OCI-LY1 (cell line): ENCODE measurements around the gene LNPEP.

Experiments
- H2AFZ ChIP-seq: fragments of 200-600 bp; sonication (generic), shearing (Covaris generic); 2 replicates; pipeline ENCODE4 v1.6.0; 2014; ENCODE audit warnings: antibody characterized with exemption, mild to moderate bottlenecking, low read length
- H3F3A ChIP-seq: fragments of 200-600 bp; sonication (generic), shearing (Covaris generic); 2 replicates; pipeline ENCODE4 v1.6.0; 2014; ENCODE audit warnings: mild to moderate bottlenecking, antibody characterized with exemption, low read length, moderate library complexity; ENCODE audit not compliant: insufficient read depth
- H3K27ac ChIP-seq: fragments of 200-600 bp; sonication (generic); 2 replicates; pipeline ENCODE4 v1.5.1; 2014; ENCODE audit warnings: low read length, mixed run types, mild to moderate bottlenecking, low read depth; ENCODE audit not compliant: poor library complexity, severe bottlenecking
- H3K27me3 ChIP-seq: fragments of 200-600 bp; sonication (generic); 2 replicates; pipeline ENCODE4 v1.6.0; 2014; ENCODE audit warnings: antibody characterized with exemption, mild to moderate bottlenecking, low read length, moderate library complexity; ENCODE audit not compliant: insufficient read depth
- H3K36me3 ChIP-seq: fragments of 200-600 bp; sonication (generic); 2 replicates; pipeline ENCODE4 v1.6.1; 2014; ENCODE audit warnings: mild to moderate bottlenecking, antibody characterized with exemption, low read length, moderate library complexity, mixed read lengths; ENCODE audit not compliant: insufficient read depth
- H3K4me1 ChIP-seq: fragments of 200-600 bp; sonication (generic); 2 replicates; pipeline ENCODE4 v1.5.1; 2014; ENCODE audit warnings: mild to moderate bottlenecking, low read length, moderate library complexity; ENCODE audit not compliant: insufficient read depth, severe bottlenecking
- H3K4me2 ChIP-seq: fragments of 200-600 bp; sonication (generic), shearing (Covaris generic); 2 replicates; pipeline ENCODE4 v1.6.1; 2014; ENCODE audit warnings: low read length
- H3K4me3 ChIP-seq: fragments of 200-600 bp; sonication (generic); 2 replicates; pipeline ENCODE4 v1.5.1; 2014; ENCODE audit warnings: low read length, low read depth, mild to moderate bottlenecking, mixed read lengths; ENCODE audit not compliant: poor library complexity, severe bottlenecking
- H3K79me2 ChIP-seq: fragments of 200-600 bp; shearing (Covaris generic); 2 replicates; pipeline ENCODE4 v1.6.1; 2016; ENCODE audit warnings: mixed run types, low read length, mixed read lengths; ENCODE audit not compliant: insufficient read depth
- H3K9ac ChIP-seq: fragments of 200-600 bp; sonication (generic), shearing (Covaris generic); 2 replicates; pipeline ENCODE4 v1.6.1; 2014; ENCODE audit warnings: mild to moderate bottlenecking, low read length, mixed read lengths
- H3K9me2 ChIP-seq: fragments of 200-600 bp; sonication (generic), shearing (Covaris generic); 2 replicates; pipeline ENCODE4 v1.6.1; 2014; ENCODE audit warnings: low read depth, mild to moderate bottlenecking, low read length, mixed read lengths
- H3K9me3 ChIP-seq: fragments of 200-600 bp; shearing (Covaris generic); 2 replicates; pipeline ENCODE4 v1.6.1; 2014; ENCODE audit warnings: low read length, mixed read lengths
- H4K20me1 ChIP-seq: fragments of 200-600 bp; sonication (generic), shearing (Covaris generic); 2 replicates; pipeline ENCODE4 v1.6.0; 2016; ENCODE audit warnings: mild to moderate bottlenecking, low read length; ENCODE audit not compliant: insufficient read depth
- EZH2 ChIP-seq: fragments of 200-600 bp; sonication (generic), shearing (Covaris generic); IDR thresholded peaks from 2 replicates; pipeline ENCODE4 v1.8.0; 2017; ENCODE audit warnings: borderline replicate concordance, mixed run types, mild to moderate bottlenecking, antibody characterized with exemption, low read length, moderate library complexity, mixed read lengths
- TF ChIP-seq, protein P1 (sequence below): fragments of 200-600 bp; sonication (generic), shearing (Covaris generic); IDR thresholded peaks from 2 replicates; pipeline ENCODE4 v1.5.1; 2017; ENCODE audit warnings: mild to moderate bottlenecking, antibody characterized with exemption, low read length, moderate library complexity, mixed read lengths

The LNPEP gene

DNA sequence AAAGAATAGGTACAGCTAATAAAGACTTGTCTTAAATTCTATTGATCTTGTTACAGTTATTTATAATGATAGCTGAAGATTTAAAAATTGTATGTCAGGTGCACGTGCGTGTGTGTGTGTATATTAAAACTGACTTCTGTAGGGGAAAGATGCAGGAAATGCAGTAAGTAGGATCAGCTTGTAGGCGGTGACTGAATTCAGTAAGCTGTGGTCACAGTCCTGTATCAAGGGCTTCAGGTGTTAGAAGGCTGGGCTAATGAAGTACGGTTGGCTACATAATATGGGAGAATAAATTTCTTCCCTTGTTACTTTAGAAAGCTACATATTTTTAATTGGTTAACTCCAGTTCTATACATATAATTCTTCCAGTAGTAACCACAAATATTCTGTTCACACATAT is 54.2 kb downstream of the LNPEP start:
- TF ChIP-seq, protein P1, sequence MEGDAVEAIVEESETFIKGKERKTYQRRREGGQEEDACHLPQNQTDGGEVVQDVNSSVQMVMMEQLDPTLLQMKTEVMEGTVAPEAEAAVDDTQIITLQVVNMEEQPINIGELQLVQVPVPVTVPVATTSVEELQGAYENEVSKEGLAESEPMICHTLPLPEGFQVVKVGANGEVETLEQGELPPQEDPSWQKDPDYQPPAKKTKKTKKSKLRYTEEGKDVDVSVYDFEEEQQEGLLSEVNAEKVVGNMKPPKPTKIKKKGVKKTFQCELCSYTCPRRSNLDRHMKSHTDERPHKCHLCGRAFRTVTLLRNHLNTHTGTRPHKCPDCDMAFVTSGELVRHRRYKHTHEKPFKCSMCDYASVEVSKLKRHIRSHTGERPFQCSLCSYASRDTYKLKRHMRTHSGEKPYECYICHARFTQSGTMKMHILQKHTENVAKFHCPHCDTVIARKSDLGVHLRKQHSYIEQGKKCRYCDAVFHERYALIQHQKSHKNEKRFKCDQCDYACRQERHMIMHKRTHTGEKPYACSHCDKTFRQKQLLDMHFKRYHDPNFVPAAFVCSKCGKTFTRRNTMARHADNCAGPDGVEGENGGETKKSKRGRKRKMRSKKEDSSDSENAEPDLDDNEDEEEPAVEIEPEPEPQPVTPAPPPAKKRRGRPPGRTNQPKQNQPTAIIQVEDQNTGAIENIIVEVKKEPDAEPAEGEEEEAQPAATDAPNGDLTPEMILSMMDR: no peak
- no peak for TF ChIP-seq EZH2

DNA sequence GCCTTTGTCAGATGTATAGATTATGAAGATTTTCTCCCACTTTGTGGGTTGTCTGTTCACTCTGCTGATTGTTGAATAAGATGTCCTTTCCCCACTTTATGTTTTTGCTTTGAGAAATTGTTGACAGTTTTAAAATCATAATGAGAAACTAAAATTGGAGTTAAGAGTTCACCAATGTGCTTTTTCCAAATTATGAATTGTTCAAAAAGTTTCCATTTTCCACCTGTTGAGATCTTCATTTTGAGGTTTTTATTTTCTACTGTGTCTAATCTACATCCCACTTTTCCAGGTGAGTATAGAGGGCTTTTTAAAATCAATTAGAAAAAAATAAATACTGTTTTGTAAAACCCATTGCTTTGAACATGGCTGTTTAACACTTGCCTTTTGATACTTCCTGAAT is 55.8 kb downstream of the LNPEP start:
- Histone ChIP-seq H4K20me1 (no peaks in the 10 kb centered on the region), H3K4me3 (no peak overlapping the region), H3K27ac (no peak overlapping the region), H2AFZ (no peak overlapping the region), H3K9ac (no peak overlapping the region), H3K9me3 (no peaks in the 10 kb centered on the region), H3K27me3 (no peaks in the 10 kb centered on the region), H3K4me1 (no peaks in the 10 kb centered on the region), H3K9me2 (no peaks in the 10 kb centered on the region), H3K36me3 (peaks cover 93% of the 10 kb centered on the region), H3K79me2 (peaks cover 4% of the 10 kb centered on the region; the same call in 1 of the 2 replicates), H3K4me2 (no peak overlapping the region), H3F3A (0 out of 2 replicates have a peak, but pooled peaks cover under 1% of the 10 kb centered on the region)
- TF ChIP-seq EZH2: no peak
- TF ChIP-seq, protein P1: no peak

More for the DNA sequence above, 54.2 kb downstream of the LNPEP start:
- Histone ChIP-seq H3K36me3 (peaks cover 95% of the 10 kb centered on the region), H3K79me2 (peaks cover 4% of the 10 kb centered on the region; the same call in 1 of the 2 replicates), H2AFZ (no peak overlapping the region), H3K9me3 (no peaks in the 10 kb centered on the region), H4K20me1 (no peaks in the 10 kb centered on the region), H3K9me2 (no peaks in the 10 kb centered on the region), H3K27me3 (no peaks in the 10 kb centered on the region), H3F3A (0 out of 2 replicates have a peak, but pooled peaks cover 6% of the 10 kb centered on the region), H3K4me3 (no peak overlapping the region), H3K9ac (no peak overlapping the region), H3K27ac (no peak overlapping the region), H3K4me1 (no peaks in the 10 kb centered on the region), H3K4me2 (no peak overlapping the region)

DNA sequence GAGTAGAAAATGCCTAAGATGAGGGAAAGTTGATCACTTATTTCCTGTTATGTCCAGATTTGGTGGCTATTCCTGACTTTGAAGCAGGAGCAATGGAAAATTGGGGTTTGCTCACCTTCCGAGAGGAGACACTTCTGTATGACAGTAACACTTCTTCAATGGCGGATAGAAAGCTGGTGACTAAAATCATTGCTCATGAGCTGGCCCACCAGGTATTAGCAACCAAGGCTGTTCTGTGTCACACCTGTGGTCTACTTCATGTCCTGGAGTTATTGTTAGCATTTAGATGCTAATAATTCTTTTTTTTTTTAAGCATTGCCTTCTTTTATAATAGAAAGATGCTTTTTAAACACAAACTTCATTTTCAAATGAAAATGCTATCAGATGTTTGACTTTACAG is 57.9 kb downstream of the LNPEP start:
- Histone ChIP-seq H3K9me3 (no peaks in the 10 kb centered on the region), H3F3A (no peaks in the 10 kb centered on the region), H3K4me3 (no peak overlapping the region), H3K27ac (no peak overlapping the region), H3K9ac (no peak overlapping the region), H3K79me2 (peaks cover 4% of the 10 kb centered on the region; the same call in 1 of the 2 replicates), H3K4me2 (no peak overlapping the region), H2AFZ (no peak overlapping the region), H3K4me1 (no peaks in the 10 kb centered on the region), H4K20me1 (no peaks in the 10 kb centered on the region), H3K36me3 (peaks cover 90% of the 10 kb centered on the region), H3K9me2 (no peaks in the 10 kb centered on the region), H3K27me3 (no peaks in the 10 kb centered on the region)
- TF ChIP-seq, protein P1: no peak
- no peak for TF ChIP-seq EZH2
